Ureter (tissue), 1 donor: ENCODE results near the gene SCUBE1. TPM values are rescaled to one million over a fixed set of nuclear protein-coding genes. Genes with fewer than 3 reads are reported as not detected.

Source experiments
- DNase-seq: peaks from one replicate; pipeline ENCODE4 v3.0.0-alpha.2; 2020; ENCODE audit warnings: low spot score
- total RNA-seq: library from RNA; stranded (reverse); gene quantifications from one replicate; pipeline ENCODE4 v1.2.4, GENCODE V29; 2023
- donor health status: DM: yes; HTN: yes; CAD: no.

The SCUBE1 gene
- total RNA-seq, 1 donor from 2014 or later, result 19.0 TPM

GRCh38 chr22:43257961-43258360 is 85.2 kb downstream of the SCUBE1 start:
- DNase-seq, result no peak

DNA sequence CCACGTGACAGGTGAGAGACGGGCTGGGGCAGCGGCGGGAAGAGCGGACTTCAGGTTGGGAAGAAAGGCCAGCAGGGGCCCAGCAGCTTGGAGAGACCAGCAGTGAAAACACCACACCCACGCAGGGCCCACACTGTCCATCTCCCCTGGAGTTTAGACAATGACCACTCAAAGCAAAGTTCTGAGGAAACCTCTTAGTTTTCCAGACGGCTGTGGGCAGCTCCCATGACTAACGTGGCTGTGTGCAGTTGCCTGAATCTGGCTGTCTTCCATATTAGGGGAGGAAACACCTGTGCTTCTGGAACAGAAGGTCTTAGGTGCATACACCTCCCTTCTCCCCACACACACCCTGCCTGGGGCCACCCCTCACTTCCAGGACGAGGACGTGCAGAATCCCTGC is 85.6 kb downstream of the SCUBE1 start:
- no peak for DNase-seq

- DNase-seq, result no peak
Measured at GRCh38 chr22:43256976-43257545, 86.1 kb downstream of the SCUBE1 start.

- no peak for DNase-seq
Measured at GRCh38 chr22:43256569-43256968, 86.6 kb downstream of the SCUBE1 start.

DNA sequence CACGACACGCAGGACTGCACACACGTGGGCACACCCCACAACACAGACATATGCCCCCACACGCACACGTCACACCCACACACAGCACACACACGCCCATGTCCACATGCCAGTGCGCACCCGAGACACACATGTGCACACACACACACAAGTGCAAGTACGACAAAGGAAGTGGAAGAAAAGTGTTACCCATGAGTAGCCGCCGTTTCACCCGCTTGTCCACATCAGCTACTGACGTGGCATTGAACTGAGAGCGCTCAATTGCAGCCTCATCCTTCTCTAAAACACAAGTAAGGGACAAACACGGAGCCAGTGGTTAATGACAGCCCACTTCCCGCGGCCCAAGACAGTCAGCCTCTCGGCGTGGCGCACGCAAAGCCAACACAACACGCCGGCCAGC is 87.9 kb downstream of the SCUBE1 start:
- DNase-seq, result no peak

GRCh38 chr22:43253839-43254238 is 89.3 kb downstream of the SCUBE1 start:
- no peak for DNase-seq

DNA sequence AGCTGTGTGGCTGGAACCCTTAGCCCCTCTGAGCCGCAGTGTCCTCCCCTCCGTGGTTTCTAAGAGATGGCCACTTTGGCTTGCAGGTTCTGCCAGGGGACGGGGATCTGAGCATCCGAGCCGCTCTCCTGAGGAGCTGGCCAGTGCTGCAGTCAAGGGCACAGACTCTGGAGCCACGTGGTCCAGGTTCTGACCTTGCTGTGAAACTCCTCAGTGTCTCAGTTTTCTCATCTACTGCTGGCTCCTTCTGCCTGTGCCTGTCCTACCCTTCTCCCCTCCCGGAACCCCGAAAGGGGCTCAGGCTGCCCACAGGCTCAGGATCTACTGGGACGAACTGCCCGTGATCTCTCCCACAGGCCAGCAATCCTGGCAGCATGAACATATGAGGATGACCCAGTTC is 90.9 kb downstream of the SCUBE1 start:
- no peak for DNase-seq

- no peak for DNase-seq
Measured at GRCh38 chr22:43249789-43250471, 93.2 kb downstream of the SCUBE1 start.

DNA sequence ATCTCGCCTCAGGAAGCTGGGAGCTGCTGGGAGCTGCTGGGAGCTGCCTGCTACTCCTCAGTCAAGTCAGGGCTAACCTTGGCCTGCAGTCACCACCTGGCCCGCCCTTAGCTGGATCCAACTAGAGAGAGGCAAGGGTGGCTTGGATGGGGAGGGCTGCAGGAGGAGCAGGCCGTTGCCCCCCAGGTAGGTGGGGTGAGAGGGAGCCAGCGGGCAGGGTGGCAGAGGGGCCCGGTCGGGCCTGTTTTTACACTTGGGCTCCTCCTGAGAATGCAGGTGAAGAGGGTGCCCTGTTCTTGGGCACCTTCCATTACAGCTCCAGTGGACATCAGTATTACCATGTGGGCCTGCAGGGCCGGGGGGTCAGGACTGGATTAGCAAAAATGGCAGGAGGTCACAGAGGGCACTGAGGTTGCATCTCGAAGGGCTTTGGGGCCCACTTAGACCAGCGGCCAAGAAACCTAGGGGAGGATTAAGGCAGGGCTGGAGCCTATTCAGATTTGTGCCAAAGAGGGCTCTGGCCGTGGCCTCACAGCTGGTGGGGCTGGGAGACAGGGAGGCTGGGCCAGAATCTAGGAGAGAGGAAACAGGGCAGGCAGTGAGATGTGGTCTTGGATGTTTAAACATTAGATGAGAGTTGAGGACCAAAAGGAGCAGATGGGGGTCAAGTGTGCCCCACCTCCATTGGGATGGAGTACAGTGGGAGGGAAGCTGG is 95.5 kb downstream of the SCUBE1 start:
- no peak for DNase-seq

GRCh38 chr22:43246188-43246587 is 97.0 kb downstream of the SCUBE1 start:
- no peak for DNase-seq

- DNase-seq, result no peak
Measured at GRCh38 chr22:43245717-43246116, 97.5 kb downstream of the SCUBE1 start.

DNA sequence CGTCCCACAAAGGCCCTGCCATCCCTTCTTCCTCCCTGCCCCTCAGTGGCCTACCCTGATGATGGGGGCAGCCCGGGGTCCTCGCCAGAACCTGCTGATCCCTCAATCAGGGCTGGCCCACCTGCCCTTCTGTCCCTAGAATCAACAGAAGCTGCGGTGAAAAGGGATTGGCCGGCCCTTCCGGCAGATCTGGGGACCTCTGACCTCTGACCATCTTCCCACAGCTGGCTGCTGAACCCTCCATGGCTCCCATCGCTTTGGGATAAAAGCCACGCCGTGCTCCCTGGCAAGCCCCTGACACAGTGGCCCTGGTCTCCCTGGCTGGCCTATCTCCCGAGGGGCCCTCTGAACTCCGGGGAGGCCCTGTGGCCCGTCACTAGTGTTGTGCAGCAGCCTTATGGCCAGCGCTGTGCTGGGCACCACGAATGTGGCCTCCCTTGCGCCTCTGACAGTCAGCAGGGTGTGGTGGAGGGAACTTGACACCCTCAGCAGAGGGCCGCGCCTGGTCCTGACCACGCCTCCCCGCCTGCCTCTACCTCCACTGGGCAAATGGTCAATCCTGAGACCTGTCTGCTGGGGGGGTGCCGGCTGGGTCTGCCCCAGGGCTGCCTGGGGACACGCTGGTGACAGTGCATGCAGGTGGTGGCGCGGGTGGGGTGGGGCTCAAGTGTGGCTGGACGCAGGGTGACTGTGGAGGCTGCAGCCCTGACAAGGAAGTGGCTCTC is 98.2 kb downstream of the SCUBE1 start:
- DNase-seq, result no peak

GRCh38 chr22:43244402-43244801 is 98.8 kb downstream of the SCUBE1 start:
- DNase-seq, result no peak

GRCh38 chr22:43243324-43243723 is 99.8 kb downstream of the SCUBE1 start:
- no peak for DNase-seq

GRCh38 chr22:43242627-43243026 is 100.5 kb downstream of the SCUBE1 start:
- no peak for DNase-seq

DNA sequence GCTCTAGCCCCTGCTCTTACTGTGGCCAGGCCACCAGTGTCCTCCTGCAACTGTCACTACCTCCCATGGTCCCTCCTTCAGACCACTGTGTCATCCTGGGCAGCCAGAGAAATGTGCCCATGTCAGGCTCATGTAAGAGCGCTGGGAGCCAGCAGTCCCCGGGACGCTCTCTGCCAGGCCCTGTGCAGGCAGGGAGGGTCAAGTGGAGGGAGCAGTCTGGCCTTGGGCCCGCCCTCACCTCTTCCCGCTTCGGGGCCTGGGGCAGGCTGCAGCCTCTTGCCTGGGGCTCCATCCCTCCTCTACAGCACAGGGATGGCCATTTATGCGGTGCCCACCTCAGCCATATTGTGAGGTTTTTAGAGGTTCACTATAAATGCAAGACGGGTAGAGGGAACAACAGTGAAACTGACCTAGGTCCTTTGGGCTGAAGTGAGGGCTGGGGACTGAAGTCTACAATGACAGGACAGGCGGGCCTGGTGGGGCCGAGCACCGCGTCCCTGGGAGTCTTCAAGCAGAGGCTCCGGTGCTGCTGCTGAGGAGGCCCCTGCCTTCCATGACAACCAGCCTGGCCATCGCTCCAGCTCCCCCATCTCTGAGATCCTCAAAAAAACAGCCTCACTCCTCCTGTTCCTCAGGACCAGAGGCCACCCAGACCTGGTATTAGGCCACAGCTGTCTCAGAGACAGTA is 101.3 kb downstream of the SCUBE1 start:
- DNase-seq, result no peak

DNA sequence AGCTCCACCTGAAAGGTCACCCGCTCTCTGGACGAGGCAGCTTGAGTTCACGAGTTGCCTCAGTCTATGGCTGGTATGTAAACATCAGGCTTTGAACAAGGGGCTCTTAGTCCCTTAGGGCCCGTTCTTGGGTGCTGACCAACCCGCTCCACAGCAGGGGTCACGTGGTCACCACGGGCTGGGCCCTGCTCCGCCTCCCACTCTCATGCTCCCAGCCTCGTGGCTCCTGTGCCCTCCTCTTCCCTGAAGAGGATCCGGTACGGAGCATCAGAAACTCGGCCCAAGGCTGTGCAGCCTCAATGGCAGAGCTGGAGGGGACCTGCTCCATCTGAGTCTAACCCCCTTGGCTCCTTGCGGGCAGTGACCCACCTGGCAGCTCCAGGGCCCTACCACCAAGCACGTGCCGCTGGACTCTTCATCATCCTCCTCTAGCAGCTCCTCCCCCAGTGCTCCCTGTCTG is 102.0 kb downstream of the SCUBE1 start:
- no peak for DNase-seq

DNA sequence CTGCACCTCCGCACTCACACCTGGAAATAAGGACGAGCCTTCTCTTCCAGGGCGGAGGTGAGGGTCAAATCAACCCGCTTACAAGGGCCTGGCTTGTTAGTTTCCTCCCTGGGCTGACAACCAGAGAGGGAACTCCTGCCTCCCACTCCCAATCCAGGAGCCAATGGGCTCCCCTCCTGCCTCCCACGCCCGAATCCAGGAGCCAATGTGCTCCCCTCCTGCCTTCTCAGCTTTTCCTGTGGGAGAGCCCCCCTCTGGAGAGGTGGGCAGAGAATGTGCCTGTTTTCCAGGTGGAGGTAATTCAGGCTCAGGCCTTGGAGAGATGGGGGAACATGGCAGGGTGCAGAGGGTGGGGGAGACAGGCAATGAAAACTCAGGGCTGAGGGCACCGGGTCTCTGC is 102.6 kb downstream of the SCUBE1 start:
- no peak for DNase-seq

- DNase-seq, result no peak
Measured at GRCh38 chr22:43239956-43240355, 103.2 kb downstream of the SCUBE1 start.

- no peak for DNase-seq
Measured at GRCh38 chr22:43239193-43239780, 103.9 kb downstream of the SCUBE1 start.

DNA sequence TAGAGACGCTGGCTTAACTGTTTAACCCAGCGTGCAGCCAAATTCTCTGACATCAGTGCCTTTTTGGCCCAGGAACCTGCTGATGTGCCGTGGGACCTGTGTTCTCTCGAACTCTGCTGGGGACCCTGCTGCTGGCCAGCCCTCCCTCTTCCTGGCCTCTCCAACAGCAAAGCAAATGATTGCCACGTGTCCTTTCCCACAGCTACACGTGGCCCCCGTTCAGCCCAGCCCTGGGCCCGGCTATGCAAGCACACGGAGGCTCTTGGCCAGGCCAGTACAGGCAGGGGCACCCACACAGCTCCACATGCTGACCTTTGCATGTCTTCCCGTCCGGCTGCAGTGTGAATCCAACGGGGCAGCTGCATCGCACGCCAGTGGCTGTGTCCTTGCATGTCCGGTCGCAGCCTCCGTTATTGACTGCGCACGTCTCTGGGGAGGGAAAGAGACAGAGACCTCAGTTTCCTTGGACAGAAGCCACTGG is 104.6 kb downstream of the SCUBE1 start:
- no peak for DNase-seq
